Glutamatergic neuron (in vitro differentiated cells): ENCODE data around the gene NT5DC4. TPM values are rescaled to one million over a fixed set of nuclear protein-coding genes. Genes with fewer than 3 reads are reported as not detected.

ENCODE experiments used
- DNase-seq: peaks from one replicate; pipeline ENCODE4 v3.0.0; 2022
- H3K27ac Mint-ChIP-seq: one replicate; pipeline ENCODE4 v1.8.0; 2020; ENCODE audit warnings: mild to moderate bottlenecking, mixed read lengths, inconsistent platforms; ENCODE audit not compliant: unreplicated experiment
- H3K27me3 Mint-ChIP-seq: one replicate; pipeline ENCODE4 v1.8.0; 2020; ENCODE audit warnings: mild to moderate bottlenecking, moderate library complexity, mixed read lengths, inconsistent platforms; ENCODE audit not compliant: unreplicated experiment
- H3K36me3 Mint-ChIP-seq: one replicate; pipeline ENCODE4 v1.8.0; 2020; ENCODE audit warnings: mild to moderate bottlenecking, mixed read lengths, inconsistent platforms; ENCODE audit not compliant: unreplicated experiment
- H3K4me1 Mint-ChIP-seq: one replicate; pipeline ENCODE4 v1.8.0; 2020; ENCODE audit warnings: mild to moderate bottlenecking, low read depth, mixed read lengths, inconsistent platforms; ENCODE audit not compliant: unreplicated experiment
- H3K4me3 Mint-ChIP-seq: one replicate; pipeline ENCODE4 v1.8.0; 2020; ENCODE audit warnings: mild to moderate bottlenecking, mixed read lengths, inconsistent platforms; ENCODE audit not compliant: unreplicated experiment
- H3K9me3 Mint-ChIP-seq: one replicate; pipeline ENCODE4 v1.8.0; 2020; ENCODE audit warnings: mild to moderate bottlenecking, moderate library complexity, mixed read lengths, inconsistent platforms; ENCODE audit not compliant: unreplicated experiment
- CTCF ChIP-seq: fragments of 200-600 bp; sonication (generic); IDR thresholded peaks from one replicate; pipeline ENCODE4 v1.5.0; 2021; ENCODE audit not compliant: partially characterized antibody, unreplicated experiment
- total RNA-seq: library from RNA; stranded (reverse); fragmentation: NEBNext Ultra II Directional; extraction: Animal tissue kit (Norgen Biotek cat#: 25700); gene quantifications from one replicate; pipeline ENCODE4 v1.2.1, GENCODE V29; 2021; ENCODE audit not compliant: unreplicated experiment

The NT5DC4 gene
- total RNA-seq, 1 donor from 2014 or later: not detected

GRCh38 chr2:112782234-112782799 is 61.5 kb downstream of the NT5DC4 start:
- TF ChIP-seq CTCF: no peak
- H3K36me3 Mint-ChIP-seq: no peaks in the 10 kb centered on the region
- no peaks in the 10 kb centered on the region for H3K4me1 Mint-ChIP-seq
- no peak for DNase-seq
- H3K27ac Mint-ChIP-seq: no peak overlapping the region
- H3K4me3 Mint-ChIP-seq: no peak overlapping the region
- H3K27me3 Mint-ChIP-seq: no peaks in the 10 kb centered on the region
- no peaks in the 10 kb centered on the region for H3K9me3 Mint-ChIP-seq

GRCh38 chr2:112783187-112783714 is 62.4 kb downstream of the NT5DC4 start:
- no peak overlapping the region for H3K27ac Mint-ChIP-seq
- H3K9me3 Mint-ChIP-seq: no peaks in the 10 kb centered on the region
- H3K4me1 Mint-ChIP-seq: no peaks in the 10 kb centered on the region
- H3K27me3 Mint-ChIP-seq: no peaks in the 10 kb centered on the region
- no peaks in the 10 kb centered on the region for H3K36me3 Mint-ChIP-seq
- TF ChIP-seq CTCF: no peak
- no peak for DNase-seq
- H3K4me3 Mint-ChIP-seq: no peak overlapping the region

- no peaks in the 10 kb centered on the region for H3K36me3 Mint-ChIP-seq
- H3K27me3 Mint-ChIP-seq: no peaks in the 10 kb centered on the region
- no peak within 1 kb of the TSS for H3K4me3 Mint-ChIP-seq
- H3K4me1 Mint-ChIP-seq: no peaks in the 10 kb centered on the region
- no peaks in the 10 kb centered on the region for H3K9me3 Mint-ChIP-seq
- TF ChIP-seq CTCF: no peak
- no peak for DNase-seq
- H3K27ac Mint-ChIP-seq: no peak within 1 kb of the TSS
Observed at GRCh38 chr2:112784199-112785189, 63.7 kb downstream of the NT5DC4 start, which contains the start of gene IL1A. TSS of gene IL1A (minus strand) at chr2:112784493. CDS start at chr2:112783770, 723 bp downstream.

GRCh38 chr2:112787294-112787693 is 66.5 kb downstream of the NT5DC4 start:
- peaks cover 2% of the 10 kb centered on the region for H3K27me3 Mint-ChIP-seq
- no peaks in the 10 kb centered on the region for H3K4me1 Mint-ChIP-seq
- no peak for TF ChIP-seq CTCF

More at GRCh38 chr2:112787294-112787693, 66.5 kb downstream of the NT5DC4 start:
- H3K9me3 Mint-ChIP-seq: no peaks in the 10 kb centered on the region
- no peak for DNase-seq
- no peak overlapping the region for H3K27ac Mint-ChIP-seq
- no peaks in the 10 kb centered on the region for H3K36me3 Mint-ChIP-seq
- no peak overlapping the region for H3K4me3 Mint-ChIP-seq
